HCT116 (cell line): ENCODE data around the gene TCF7L2. TPM values are rescaled to one million over a fixed set of nuclear protein-coding genes. Genes with fewer than 3 reads are reported as not detected.

Source experiments
- ATAC-seq: fragments of 200-7000 bp; cut with Tn5 transposase; 2 replicates; pipeline ENCODE4 v1.9.1; 2020; ENCODE audit warnings: mild to moderate bottlenecking, moderate library complexity
- BruUV-seq: library from RNA; stranded (reverse); fragments of 400-500 nt; replicated peaks from 2 replicates; lab custom pipeline; 2021; lab: Mats Ljungman, UMichigan
- CTCF ChIA-PET: fragments of 300-600 bp; sonication (Branson Sonifier 250); formaldehyde crosslinking; loops from one replicate; lab custom pipeline; 2021; ENCODE audit warnings: antibody characterized with exemption; lab: Charles Lee
- POLR2A ChIA-PET: fragments of 300-600, 350-600 bp; sonication (Branson Sonifier 250); formaldehyde crosslinking; loops from one replicate; lab custom pipeline; 2021; ENCODE audit warnings: antibody characterized with exemption; lab: Charles Lee
- RAD21 ChIA-PET, 2 experiments: fragments of 300-600 bp; sonication (Branson Sonifier 250); formaldehyde crosslinking; loops; one replicate each; lab custom pipeline; 2023; ENCODE audit warnings: low total read pairs in 2 of 2; ENCODE audit not compliant: uncharacterized antibody in 2 of 2, unreplicated experiment in 2 of 2, low non-redundant PET in 1 of 2; lab: Charles Lee
- DNase-seq: peaks from one replicate; pipeline ENCODE4 v3.0.0-alpha.2; 2010; ENCODE audit warnings: low read depth, low spot score
- H2AFZ ChIP-seq: fragments of 200-600 bp; shearing (Covaris generic), sonication (generic); 2 replicates; pipeline ENCODE4 v1.6.1; 2017; ENCODE audit warnings: low read depth, mixed run types, mixed read lengths, antibody characterized with exemption, low read length; ENCODE audit not compliant: poor library complexity, severe bottlenecking
- H3K27ac ChIP-seq: 2 replicates; pipeline ENCODE4 v1.5.1; 2012; ENCODE audit warnings: low read depth, low read length
- H3K27me3 ChIP-seq: fragments of 200-600 bp; sonication (generic); 2 replicates; pipeline ENCODE4 v1.6.1; 2016; ENCODE audit warnings: mixed run types, low read length, mixed read lengths; ENCODE audit not compliant: insufficient read depth
- H3K36me3 ChIP-seq, 2 experiments: fragments of 200-500 bp in 1 of 2; fragments of 200-600 bp in 1 of 2; sonication (Bioruptor generic) in 1 of 2; sonication (generic) in 1 of 2; 2 replicates each; pipeline versions ENCODE4 v1.5.1 to v1.6.1; 2014 to 2016; ENCODE audit warnings: low read length in 2 of 2, inconsistent platforms in 1 of 2, mixed read lengths in 1 of 2, mixed run types in 1 of 2; ENCODE audit not compliant: insufficient read depth in 2 of 2, control insufficient read depth in 1 of 2
- H3K4me1 ChIP-seq, 2 experiments: fragments of 200-600 bp in 1 of 2; sonication (generic) in 1 of 2; 2 replicates each; pipeline versions ENCODE4 v1.5.1 to v1.6.1; 2012 to 2017; ENCODE audit warnings: low read length in 2 of 2, inconsistent platforms in 1 of 2, mild to moderate bottlenecking in 1 of 2, mixed read lengths in 1 of 2, mixed run types in 1 of 2, moderate library complexity in 1 of 2; ENCODE audit not compliant: insufficient read depth in 2 of 2, control insufficient read depth in 1 of 2
- H3K4me2 ChIP-seq: fragments of 200-600 bp; sonication (generic); 2 replicates; pipeline ENCODE4 v1.6.1; 2017; ENCODE audit warnings: mixed run types, low read length, mixed read lengths
- H3K4me3 ChIP-seq, 2 experiments: fragments of 200-600 bp in 1 of 2; sonication (generic) in 1 of 2; replicated peaks in 1 of 2; 2 replicates each; pipeline ENCODE4 v1.5.1; 2011 to 2016; ENCODE audit warnings: low read length in 2 of 2, control low read depth in 1 of 2, low read depth in 1 of 2, mild to moderate bottlenecking in 1 of 2, mixed read lengths in 1 of 2, mixed run types in 1 of 2
- H3K79me2 ChIP-seq: fragments of 200-600 bp; sonication (generic); 2 replicates; pipeline ENCODE4 v1.6.1; 2017; ENCODE audit warnings: mild to moderate bottlenecking, mixed run types, low read length, moderate library complexity, mixed read lengths; ENCODE audit not compliant: insufficient read depth
- H3K9ac ChIP-seq: fragments of 200-600 bp; sonication (generic); 2 replicates; pipeline ENCODE4 v1.6.1; 2016; ENCODE audit warnings: low read length, mixed read lengths
- H3K9me2 ChIP-seq: fragments of 200-600 bp; sonication (generic), shearing (Covaris generic); 2 replicates; pipeline ENCODE4 v1.6.1; 2017; ENCODE audit warnings: mixed run types, mild to moderate bottlenecking, moderate library complexity; ENCODE audit not compliant: insufficient read depth
- H3K9me3 ChIP-seq, 2 experiments: fragments of 200-500 bp in 1 of 2; fragments of 200-600 bp in 1 of 2; sonication (Bioruptor generic) in 1 of 2; sonication (generic) in 1 of 2; 2 replicates each; pipeline ENCODE4 v1.6.1; 2014 to 2017; ENCODE audit warnings: low read length in 2 of 2, mixed read lengths in 2 of 2, inconsistent platforms in 1 of 2, low read depth in 1 of 2, mild to moderate bottlenecking in 1 of 2, mixed run types in 1 of 2, moderate library complexity in 1 of 2; ENCODE audit not compliant: control insufficient read depth in 1 of 2, insufficient read depth in 1 of 2
- H4K20me1 ChIP-seq: fragments of 200-600 bp; sonication (generic), shearing (Covaris generic); 2 replicates; pipeline ENCODE4 v1.6.1; 2017; ENCODE audit warnings: mixed run types, mild to moderate bottlenecking, moderate library complexity; ENCODE audit not compliant: insufficient read depth
- ATF3 ChIP-seq: IDR thresholded peaks from 2 replicates; pipeline ENCODE4 v1.6.1; 2012
- CEBPB ChIP-seq: IDR thresholded peaks from 2 replicates; pipeline ENCODE4 v1.6.1; 2012; ENCODE audit warnings: low read depth
- ELF1 ChIP-seq: IDR thresholded peaks from 2 replicates; pipeline ENCODE4 v1.6.1; 2012; ENCODE audit warnings: low read depth, borderline replicate concordance
- EZH2 ChIP-seq: fragments of 200-600 bp; sonication (generic); IDR thresholded peaks from 2 replicates; pipeline ENCODE4 v1.6.1; 2017; ENCODE audit warnings: antibody characterized with exemption, mixed run types
- EZH2phosphoT487 ChIP-seq: fragments of 200-600 bp; IDR thresholded peaks from 2 replicates; pipeline ENCODE4 v1.6.1; 2018; ENCODE audit warnings: antibody characterized with exemption, borderline replicate concordance
- POLR2AphosphoS5 ChIP-seq: IDR thresholded peaks from 2 replicates; pipeline ENCODE4 v1.6.1; 2011; ENCODE audit warnings: mild to moderate bottlenecking, low read depth, low read length, moderate library complexity
- SIN3A ChIP-seq: IDR thresholded peaks from 2 replicates; pipeline ENCODE4 v1.6.1; 2012; ENCODE audit warnings: low read depth
- SP1 ChIP-seq: IDR thresholded peaks from 2 replicates; pipeline ENCODE4 v1.6.1; 2012; ENCODE audit warnings: low read depth
- SRF ChIP-seq: IDR thresholded peaks from 2 replicates; pipeline ENCODE4 v1.6.1; 2012; ENCODE audit warnings: low read depth
- ZBTB33 ChIP-seq: IDR thresholded peaks from 2 replicates; pipeline ENCODE4 v1.6.1; 2011; ENCODE audit warnings: mild to moderate bottlenecking, low read length, moderate library complexity; ENCODE audit not compliant: insufficient replicate concordance; ENCODE audit errors: extremely low read depth
- ZNF274 ChIP-seq: fragments of 200-500 bp; sonication (Bioruptor generic); IDR thresholded peaks from 2 replicates; pipeline ENCODE4 v1.6.1; 2014; ENCODE audit warnings: mild to moderate bottlenecking, low read depth, low read length, inconsistent platforms
- intact Hi-C: fragments of 100-400 bp; cut with micrococcal nuclease; formaldehyde crosslinking; loops from 2 replicates; pipeline ENCODE4 v1.10.0; 2022
- total RNA-seq: library from RNA; stranded (reverse); gene quantifications from one replicate; pipeline ENCODE4 v1.2.1, GENCODE V29; 2021; ENCODE audit not compliant: unreplicated experiment
- TF ChIP-seq, protein P1 (sequence below): IDR thresholded peaks from 2 replicates; pipeline ENCODE4 v1.6.1; 2012; ENCODE audit warnings: low read depth

TCF7L2 gene
- total RNA-seq, 1 experiment from 2014 or later, result 164 TPM

GRCh38 chr10:113076949-113077348 lies 126.9 kb downstream of the TCF7L2 start:
- Histone ChIP-seq H3K36me3 (peaks cover 6 to 13% of the 10 kb centered on the region in 2 experiments; a peak in 3 of 4 replicates), H3K79me2 (peaks cover 93% of the 10 kb centered on the region), H3K4me1 (peaks cover 34 to 55% of the 10 kb centered on the region in 2 experiments), H3K4me2 (no peak overlapping the region), H3K27ac (no peak overlapping the region), H3K9me2 (no peaks in the 10 kb centered on the region), H3K27me3 (no peaks in the 10 kb centered on the region), H3K4me3 (no peak overlapping the region), H2AFZ (no peak overlapping the region), H3K9me3 (no peaks in the 10 kb centered on the region), H3K9ac (no peak overlapping the region), H4K20me1 (peaks cover 15% of the 10 kb centered on the region; the same call in 1 of the 2 replicates)
- DNase-seq (no peak), ATAC-seq (no peak)
- POLR2A ChIA-PET, result interaction anchor here (5.6 kb wide), 1 partner anchor 9 kb away, joined by 39 read pairs; no protein-coding TSS in a partner anchor
- RAD21 ChIA-PET, result no interaction called here
- CTCF ChIA-PET, result no interaction called here
- no TSS peak for BruUV-seq
- intact Hi-C loops, result loop anchor here (10.0 kb wide), 1 partner anchor 512 kb away; no protein-coding TSS in a partner anchor
- TF ChIP-seq SP1 (no peak), ZNF274 (no peak), EZH2phosphoT487 (no peak), CEBPB (no peak), SRF (no peak), POLR2AphosphoS5 (0 out of 2 replicates have a peak, but pooled peaks have one; percentile 13), SIN3A (no peak)

DNA sequence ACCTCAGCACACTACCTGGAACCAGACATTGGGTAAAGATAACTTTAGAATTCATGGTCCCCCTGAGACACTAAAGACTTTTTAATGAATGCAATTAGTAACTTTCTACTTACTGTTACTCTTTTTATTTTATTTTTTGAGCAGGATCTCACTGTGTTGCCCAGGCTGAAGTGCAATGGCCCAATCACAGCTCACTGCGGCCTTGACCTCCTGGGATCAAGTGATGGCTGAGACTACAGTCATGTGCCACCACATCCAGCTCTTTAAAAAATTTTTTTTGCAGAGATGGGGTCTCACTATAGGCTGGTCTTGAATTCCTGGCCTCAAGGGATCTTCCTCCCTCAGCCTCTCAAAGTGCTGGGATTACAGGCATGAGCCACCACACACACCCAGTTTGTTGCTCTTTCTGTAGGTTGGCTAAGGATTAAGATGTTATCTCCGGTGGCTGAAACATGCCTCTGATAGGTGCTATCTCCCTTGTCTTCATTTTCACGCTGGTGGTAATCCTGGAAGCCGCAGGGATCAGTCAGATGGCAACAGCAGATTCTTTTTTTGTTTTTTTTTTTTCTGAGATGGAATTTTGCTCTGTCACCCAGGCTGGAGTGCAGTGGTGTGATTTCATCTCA lies 128.3 kb downstream of the TCF7L2 start:
- Histone ChIP-seq H3K27ac (no peak overlapping the region), H3K9ac (no peak overlapping the region), H3K9me2 (no peaks in the 10 kb centered on the region), H3K4me3 (no peak overlapping the region), H3K27me3 (no peaks in the 10 kb centered on the region), H3K9me3 (no peaks in the 10 kb centered on the region), H3K36me3 (peaks cover 6 to 13% of the 10 kb centered on the region in 2 experiments; a peak in 3 of 4 replicates), H3K4me2 (no peak overlapping the region), H3K4me1 (peaks cover 32 to 52% of the 10 kb centered on the region in 2 experiments), H4K20me1 (peaks cover 22% of the 10 kb centered on the region; the same call in 1 of the 2 replicates), H2AFZ (no peak overlapping the region), H3K79me2 (peaks cover 94% of the 10 kb centered on the region)
- intact Hi-C loops, result loop anchor here (10.0 kb wide), 1 partner anchor 514 kb away; no protein-coding TSS in a partner anchor
- ChIA-PET RAD21 (no interaction called here), CTCF (no interaction called here), POLR2A (no interaction called here)
- ATAC-seq, result no peak
- TF ChIP-seq CEBPB (no peak), ATF3 (no peak), EZH2phosphoT487 (no peak), ELF1 (no peak), ZNF274 (no peak), ZBTB33 (no peak), EZH2 (no peak)
- TF ChIP-seq, protein P1, sequence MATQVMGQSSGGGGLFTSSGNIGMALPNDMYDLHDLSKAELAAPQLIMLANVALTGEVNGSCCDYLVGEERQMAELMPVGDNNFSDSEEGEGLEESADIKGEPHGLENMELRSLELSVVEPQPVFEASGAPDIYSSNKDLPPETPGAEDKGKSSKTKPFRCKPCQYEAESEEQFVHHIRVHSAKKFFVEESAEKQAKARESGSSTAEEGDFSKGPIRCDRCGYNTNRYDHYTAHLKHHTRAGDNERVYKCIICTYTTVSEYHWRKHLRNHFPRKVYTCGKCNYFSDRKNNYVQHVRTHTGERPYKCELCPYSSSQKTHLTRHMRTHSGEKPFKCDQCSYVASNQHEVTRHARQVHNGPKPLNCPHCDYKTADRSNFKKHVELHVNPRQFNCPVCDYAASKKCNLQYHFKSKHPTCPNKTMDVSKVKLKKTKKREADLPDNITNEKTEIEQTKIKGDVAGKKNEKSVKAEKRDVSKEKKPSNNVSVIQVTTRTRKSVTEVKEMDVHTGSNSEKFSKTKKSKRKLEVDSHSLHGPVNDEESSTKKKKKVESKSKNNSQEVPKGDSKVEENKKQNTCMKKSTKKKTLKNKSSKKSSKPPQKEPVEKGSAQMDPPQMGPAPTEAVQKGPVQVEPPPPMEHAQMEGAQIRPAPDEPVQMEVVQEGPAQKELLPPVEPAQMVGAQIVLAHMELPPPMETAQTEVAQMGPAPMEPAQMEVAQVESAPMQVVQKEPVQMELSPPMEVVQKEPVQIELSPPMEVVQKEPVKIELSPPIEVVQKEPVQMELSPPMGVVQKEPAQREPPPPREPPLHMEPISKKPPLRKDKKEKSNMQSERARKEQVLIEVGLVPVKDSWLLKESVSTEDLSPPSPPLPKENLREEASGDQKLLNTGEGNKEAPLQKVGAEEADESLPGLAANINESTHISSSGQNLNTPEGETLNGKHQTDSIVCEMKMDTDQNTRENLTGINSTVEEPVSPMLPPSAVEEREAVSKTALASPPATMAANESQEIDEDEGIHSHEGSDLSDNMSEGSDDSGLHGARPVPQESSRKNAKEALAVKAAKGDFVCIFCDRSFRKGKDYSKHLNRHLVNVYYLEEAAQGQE, result no peak
- DNase-seq, result no peak
- no TSS peak for BruUV-seq
